HG03432 (cell line): ENCODE measurements around the gene ERBIN.
"Not testable (repeated sequence)": the region's sequence is repeated elsewhere in the genome, so short reads cannot be mapped to it uniquely, and the experiment has no call there.

Source experiments
- ATAC-seq: cut with Tn5 transposase; IDR thresholded peaks from one replicate; pipeline ENCODE4 v1.9.1; 2021; ENCODE audit warnings: mild to moderate bottlenecking, moderate library complexity; ENCODE audit not compliant: unreplicated experiment

Gene ERBIN, protein sequence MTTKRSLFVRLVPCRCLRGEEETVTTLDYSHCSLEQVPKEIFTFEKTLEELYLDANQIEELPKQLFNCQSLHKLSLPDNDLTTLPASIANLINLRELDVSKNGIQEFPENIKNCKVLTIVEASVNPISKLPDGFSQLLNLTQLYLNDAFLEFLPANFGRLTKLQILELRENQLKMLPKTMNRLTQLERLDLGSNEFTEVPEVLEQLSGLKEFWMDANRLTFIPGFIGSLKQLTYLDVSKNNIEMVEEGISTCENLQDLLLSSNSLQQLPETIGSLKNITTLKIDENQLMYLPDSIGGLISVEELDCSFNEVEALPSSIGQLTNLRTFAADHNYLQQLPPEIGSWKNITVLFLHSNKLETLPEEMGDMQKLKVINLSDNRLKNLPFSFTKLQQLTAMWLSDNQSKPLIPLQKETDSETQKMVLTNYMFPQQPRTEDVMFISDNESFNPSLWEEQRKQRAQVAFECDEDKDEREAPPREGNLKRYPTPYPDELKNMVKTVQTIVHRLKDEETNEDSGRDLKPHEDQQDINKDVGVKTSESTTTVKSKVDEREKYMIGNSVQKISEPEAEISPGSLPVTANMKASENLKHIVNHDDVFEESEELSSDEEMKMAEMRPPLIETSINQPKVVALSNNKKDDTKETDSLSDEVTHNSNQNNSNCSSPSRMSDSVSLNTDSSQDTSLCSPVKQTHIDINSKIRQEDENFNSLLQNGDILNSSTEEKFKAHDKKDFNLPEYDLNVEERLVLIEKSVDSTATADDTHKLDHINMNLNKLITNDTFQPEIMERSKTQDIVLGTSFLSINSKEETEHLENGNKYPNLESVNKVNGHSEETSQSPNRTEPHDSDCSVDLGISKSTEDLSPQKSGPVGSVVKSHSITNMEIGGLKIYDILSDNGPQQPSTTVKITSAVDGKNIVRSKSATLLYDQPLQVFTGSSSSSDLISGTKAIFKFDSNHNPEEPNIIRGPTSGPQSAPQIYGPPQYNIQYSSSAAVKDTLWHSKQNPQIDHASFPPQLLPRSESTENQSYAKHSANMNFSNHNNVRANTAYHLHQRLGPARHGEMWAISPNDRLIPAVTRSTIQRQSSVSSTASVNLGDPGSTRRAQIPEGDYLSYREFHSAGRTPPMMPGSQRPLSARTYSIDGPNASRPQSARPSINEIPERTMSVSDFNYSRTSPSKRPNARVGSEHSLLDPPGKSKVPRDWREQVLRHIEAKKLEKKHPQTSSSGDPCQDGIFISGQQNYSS (N-terminal part only)

GRCh38 chr5:65926276-65926783 lies at the start of gene ERBIN:
TSS of gene ERBIN (plus strand) at chr5:65926575. CDS start at chr5:65992719, 66,144 bp downstream.
- ATAC-seq: peak; percentile 29

GRCh38 chr5:65876970-65877369 lies 49.4 kb upstream of the ERBIN start:
- no peak for ATAC-seq

- not testable (repeated sequence) for ATAC-seq
Measured at GRCh38 chr5:65879668-65880256, 46.6 kb upstream of the ERBIN start.

DNA sequence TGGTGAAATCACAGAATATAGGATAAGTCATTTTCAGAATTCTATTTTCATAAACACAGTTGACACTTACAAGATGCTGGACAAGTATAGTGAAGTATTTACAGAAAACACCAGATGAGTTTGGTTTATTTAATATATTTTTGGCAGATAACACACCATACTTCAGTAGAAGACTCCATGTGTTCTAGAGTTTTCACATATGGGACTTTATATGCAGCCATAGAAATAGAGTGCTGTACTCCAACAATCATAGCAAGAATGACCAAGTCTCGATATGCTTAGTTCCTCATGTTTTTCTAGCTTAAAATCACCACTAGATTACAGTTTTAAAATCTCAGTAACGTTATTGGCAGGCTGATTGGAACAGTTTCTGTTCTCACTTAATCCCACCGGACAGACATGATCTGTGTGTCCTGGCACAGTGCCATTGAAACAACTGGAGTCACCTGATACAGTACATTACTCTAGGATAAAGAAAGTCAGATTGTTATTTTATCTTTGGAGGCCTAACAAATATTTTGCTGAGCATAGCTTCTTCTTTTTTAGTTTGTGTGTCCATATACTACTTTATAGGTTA lies 45.8 kb upstream of the ERBIN start:
- ATAC-seq: no peak

- no peak for ATAC-seq
Measured at GRCh38 chr5:65882278-65882677, 44.1 kb upstream of the ERBIN start.

GRCh38 chr5:65883461-65883860 lies 42.9 kb upstream of the ERBIN start:
- no peak for ATAC-seq

- no peak for ATAC-seq
Measured at GRCh38 chr5:65886387-65886786, 40.0 kb upstream of the ERBIN start.

DNA sequence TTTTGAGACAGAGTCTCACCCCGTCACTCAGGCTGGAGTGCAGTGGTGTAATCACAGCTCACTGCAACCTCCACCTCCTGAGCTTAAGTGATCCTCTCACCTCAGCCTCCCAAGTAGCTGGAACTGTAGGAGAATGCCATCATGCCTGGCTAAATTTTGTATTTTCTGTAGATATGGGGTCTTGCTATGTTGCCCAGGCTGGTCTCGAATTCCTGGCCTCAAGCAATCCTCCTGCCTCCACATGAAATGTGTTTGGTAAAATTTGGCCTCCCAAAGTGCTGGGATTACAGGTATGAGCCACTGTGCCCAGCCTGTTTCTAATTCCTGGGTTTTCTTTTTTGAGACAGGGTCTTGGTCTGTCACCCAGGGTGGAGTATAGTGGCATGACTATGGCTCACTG lies 34.4 kb upstream of the ERBIN start:
- not testable (repeated sequence) for ATAC-seq

DNA sequence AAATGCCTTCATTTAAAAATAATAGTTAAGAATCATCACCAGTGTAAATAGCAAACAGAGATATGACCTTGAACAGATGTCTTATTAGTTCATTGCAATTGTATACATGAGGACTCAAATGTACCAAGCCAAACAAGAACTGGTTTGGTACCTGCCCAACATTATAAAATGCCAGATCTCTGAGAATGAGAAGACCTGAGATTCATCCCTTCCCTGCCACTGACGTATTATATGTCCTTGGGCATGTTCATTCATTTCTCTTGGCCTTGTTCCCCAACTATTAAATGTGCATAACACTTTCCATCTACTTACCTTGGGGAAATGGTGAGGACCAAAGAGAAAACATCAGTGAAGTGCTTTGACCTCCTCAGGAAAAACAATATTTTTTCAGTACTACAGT lies 33.6 kb upstream of the ERBIN start:
- no peak for ATAC-seq

DNA sequence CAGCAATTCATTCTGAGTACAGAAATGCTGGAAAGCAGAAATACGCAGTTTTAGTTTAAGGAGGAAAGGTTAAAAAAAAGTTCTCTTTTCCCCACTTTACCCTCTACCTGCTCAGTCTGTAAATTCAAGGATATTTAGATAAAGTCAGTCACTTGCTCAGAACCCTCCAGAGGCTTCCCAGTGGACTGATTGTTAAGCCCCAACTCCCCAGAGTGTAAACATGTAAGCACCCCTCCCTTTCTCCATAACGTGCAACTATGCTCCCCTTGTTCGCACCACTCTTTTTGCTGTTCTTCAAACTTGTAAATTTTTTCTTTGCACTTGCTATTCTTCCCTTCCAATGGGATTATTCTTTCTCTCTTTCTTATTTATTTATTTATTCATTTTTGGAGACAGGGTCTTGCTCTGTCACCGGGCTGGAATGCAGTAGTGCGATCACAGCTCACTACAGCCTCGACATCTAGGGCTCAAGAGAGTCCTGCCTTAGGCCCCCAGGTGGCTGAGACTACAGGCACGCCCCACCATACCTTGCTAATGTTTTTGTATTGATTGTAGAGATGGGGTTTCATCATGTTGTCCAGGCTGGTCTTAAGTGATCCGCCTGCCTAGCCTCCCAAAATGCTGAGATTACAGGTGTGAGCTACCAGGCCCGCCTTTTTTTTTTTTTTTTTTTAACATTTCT lies 32.5 kb upstream of the ERBIN start:
- no peak for ATAC-seq

- ATAC-seq: no peak
Measured at GRCh38 chr5:65895891-65896290, 30.5 kb upstream of the ERBIN start.

GRCh38 chr5:65900746-65901145 lies 25.6 kb upstream of the ERBIN start:
- no peak for ATAC-seq

DNA sequence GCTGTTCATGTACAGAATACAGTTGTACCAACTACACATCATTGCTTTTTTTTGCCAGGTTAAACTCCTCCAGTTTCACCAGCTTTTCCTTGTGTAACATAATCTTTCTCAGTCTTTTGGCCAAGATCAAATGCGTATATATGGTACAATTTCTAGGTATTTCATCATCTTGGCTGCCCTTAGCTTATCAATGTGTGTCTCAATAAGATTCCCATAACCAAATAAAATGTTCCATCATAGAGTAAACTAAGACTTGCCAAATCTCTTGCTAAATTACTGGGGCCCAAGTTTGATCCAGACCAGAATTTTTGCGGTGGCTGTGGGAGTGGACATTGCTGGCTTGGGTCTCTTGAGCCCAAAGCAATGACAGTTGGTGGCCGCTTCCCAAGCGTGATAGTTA lies 24.3 kb upstream of the ERBIN start:
- ATAC-seq: no peak

- ATAC-seq: no peak
Measured at GRCh38 chr5:65903581-65903980, 22.8 kb upstream of the ERBIN start.

GRCh38 chr5:65906256-65906655 lies 20.1 kb upstream of the ERBIN start:
- ATAC-seq: no peak

DNA sequence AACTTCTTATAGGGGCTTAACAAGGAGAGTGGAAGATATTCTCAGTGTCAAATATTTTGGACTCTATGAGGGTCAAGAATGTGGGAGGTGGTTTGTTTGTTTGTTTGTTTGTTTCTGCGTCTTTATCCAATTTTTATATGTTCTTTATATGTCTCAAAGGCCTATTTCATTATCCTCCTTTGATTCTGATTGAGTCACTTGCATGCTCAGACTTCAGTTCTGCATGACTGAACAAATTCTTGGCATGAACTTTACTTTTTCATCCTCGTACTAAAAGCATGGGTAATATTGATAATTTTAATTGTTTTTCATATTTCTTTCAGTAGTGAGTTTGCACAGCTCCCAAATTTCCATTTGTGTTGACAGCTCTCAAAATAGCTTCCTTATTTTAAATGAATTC lies 19.2 kb upstream of the ERBIN start:
- ATAC-seq: no peak

DNA sequence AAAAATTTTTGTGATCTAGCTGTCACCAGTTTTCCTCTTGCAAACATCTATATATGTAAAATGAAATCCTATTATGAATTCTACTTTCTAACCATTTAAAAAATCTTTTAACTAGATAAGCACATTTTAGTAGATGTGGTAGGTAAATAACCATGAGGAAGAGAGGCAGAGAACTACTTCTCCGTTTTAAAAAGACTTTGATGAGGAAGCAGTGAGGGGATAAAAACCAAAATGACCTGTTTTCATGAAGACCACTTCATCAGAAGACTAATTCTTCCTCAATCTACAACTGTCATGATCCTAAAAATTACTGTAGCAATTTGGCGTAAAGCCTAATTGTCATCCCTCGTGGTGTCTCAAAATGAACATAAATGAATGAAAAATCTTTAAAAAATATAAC lies 15.7 kb upstream of the ERBIN start:
- no peak for ATAC-seq

DNA sequence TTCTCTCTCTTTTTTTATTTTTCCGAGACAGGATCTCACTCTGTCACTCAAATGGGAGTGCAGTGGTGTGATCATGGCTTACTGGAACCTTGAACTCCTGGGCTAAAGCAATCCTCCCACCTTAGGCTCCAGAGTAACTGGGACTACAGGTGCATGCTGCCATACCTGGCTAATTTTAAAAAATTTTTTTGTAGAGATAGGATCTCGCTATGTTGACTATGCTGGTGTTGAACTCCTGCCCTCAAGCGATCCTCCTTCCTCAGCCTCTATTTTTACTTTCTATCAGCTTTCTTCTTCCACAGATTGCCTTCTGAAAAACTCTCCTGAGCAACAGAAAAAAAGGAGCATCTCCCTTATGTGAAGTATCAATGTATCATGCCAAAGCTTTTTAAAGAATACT lies 14.1 kb upstream of the ERBIN start:
- no peak for ATAC-seq

DNA sequence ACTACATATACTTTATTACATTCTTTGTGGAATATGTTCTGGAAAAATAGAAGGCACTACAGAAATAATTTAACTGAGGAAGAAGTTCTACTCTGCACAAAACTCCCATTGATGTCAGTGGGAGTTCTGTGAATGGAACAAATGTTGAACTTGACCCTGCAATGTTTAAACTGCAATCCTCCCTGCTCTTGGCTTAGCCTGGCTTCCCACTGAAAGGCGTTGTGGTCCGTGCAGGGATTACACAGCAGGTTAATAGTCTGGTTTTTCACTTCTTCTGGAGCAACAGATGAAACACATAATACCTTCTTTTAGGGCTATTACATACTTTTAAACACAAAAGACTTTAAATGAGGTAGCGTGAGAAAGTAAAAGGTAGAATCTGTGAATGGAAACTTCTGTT lies 12.9 kb upstream of the ERBIN start:
- ATAC-seq: no peak
